Esophagus squamous epithelium (tissue), 4 donors: ENCODE measurements around the gene SLC12A7.

Source experiments
- CTCF ChIP-seq, 6 experiments: fragments of 450-650 bp in 4 of 6; fragments of 200-600 bp in 2 of 6; sonication (generic) in 2 of 6; IDR thresholded peaks; one replicate each; pipeline ENCODE4 v1.5.1; 2016 to 2019; ENCODE audit warnings: antibody characterized with exemption in 6 of 6, mild to moderate bottlenecking in 4 of 6, moderate library complexity in 4 of 6
- POLR2A ChIP-seq, 4 donors: fragments of 450-650 bp; IDR thresholded peaks; one replicate each; pipeline ENCODE4 v1.6.1; 2017; ENCODE audit warnings: antibody characterized with exemption in 4 of 4, mild to moderate bottlenecking in 4 of 4, moderate library complexity in 3 of 4

GRCh38 chr5:1144638-1145396 is 33.0 kb upstream of the SLC12A7 start:
- TF ChIP-seq CTCF (IDR thresholded peaks at IDR 0.05) (no peak), POLR2A (IDR thresholded peaks at IDR 0.05) (no peak)
